ENCODE data around the gene CAMK1D.
A peak's percentile ranks its signal among the peaks of the same experiment; 100 is the strongest.
"Not testable (repeated sequence)": the region's sequence is repeated elsewhere in the genome, so short reads cannot be mapped to it uniquely, and the experiment has no call there.

CAMK1D gene

GRCh38 chr10:12497046-12497445 lies 147.7 kb downstream of the CAMK1D start:
- not testable (repeated sequence) for DNase-seq (ENCODE audit: low read depth, low spot score)

GRCh38 chr10:12499076-12499986 lies 150.0 kb downstream of the CAMK1D start:
- no peak for DNase-seq (ENCODE audit: low read depth, low spot score)

- no peak for DNase-seq (ENCODE audit: low read depth, low spot score)
Observed at GRCh38 chr10:12500381-12501303, 151.3 kb downstream of the CAMK1D start.

- no peak for DNase-seq (ENCODE audit: low read depth, low spot score)
Observed at GRCh38 chr10:12501324-12501723, 152.0 kb downstream of the CAMK1D start.

GRCh38 chr10:12501841-12502525 lies 152.6 kb downstream of the CAMK1D start:
- no peak for DNase-seq (ENCODE audit: low read depth, low spot score)

- DNase-seq (ENCODE audit: low read depth, low spot score) = no peak
Observed at GRCh38 chr10:12502526-12503274, 153.4 kb downstream of the CAMK1D start.

- peak; percentile 54 for DNase-seq (ENCODE audit: low read depth, low spot score)
Observed at GRCh38 chr10:12503311-12503710, 154.0 kb downstream of the CAMK1D start.

- no peak for DNase-seq (ENCODE audit: low read depth, low spot score)
Observed at GRCh38 chr10:12504176-12504575, 154.8 kb downstream of the CAMK1D start.

- DNase-seq (ENCODE audit: low read depth, low spot score) = no peak
Observed at GRCh38 chr10:12504628-12505027, 155.3 kb downstream of the CAMK1D start.

GRCh38 chr10:12505683-12506082 lies 156.3 kb downstream of the CAMK1D start:
- DNase-seq (ENCODE audit: low read depth, low spot score) = no peak

- no peak for DNase-seq (ENCODE audit: low read depth, low spot score)
Observed at GRCh38 chr10:12507165-12507850, 158.0 kb downstream of the CAMK1D start.

GRCh38 chr10:12508165-12508564 lies 158.8 kb downstream of the CAMK1D start:
- no peak for DNase-seq (ENCODE audit: low read depth, low spot score)

GRCh38 chr10:12509016-12509793 lies 159.9 kb downstream of the CAMK1D start:
- no peak for DNase-seq (ENCODE audit: low read depth, low spot score)

- DNase-seq (ENCODE audit: low read depth, low spot score) = no peak
Observed at GRCh38 chr10:12509794-12510100, 160.4 kb downstream of the CAMK1D start.

- no peak for DNase-seq (ENCODE audit: low read depth, low spot score)
Observed at GRCh38 chr10:12510501-12510941, 161.2 kb downstream of the CAMK1D start.

- no peak for DNase-seq (ENCODE audit: low read depth, low spot score)
Observed at GRCh38 chr10:12510984-12511383, 161.6 kb downstream of the CAMK1D start.

GRCh38 chr10:12511651-12512050 lies 162.3 kb downstream of the CAMK1D start:
- no peak for DNase-seq (ENCODE audit: low read depth, low spot score)

GRCh38 chr10:12512332-12513002 lies 163.1 kb downstream of the CAMK1D start:
- no peak for DNase-seq (ENCODE audit: low read depth, low spot score)

GRCh38 chr10:12513003-12513365 lies 163.6 kb downstream of the CAMK1D start:
- DNase-seq (ENCODE audit: low read depth, low spot score) = no peak

Data from ELF-1 (cell line).